ENCODE data around the gene RNF227.
"Not testable (repeated sequence)": the region's sequence is repeated elsewhere in the genome, so short reads cannot be mapped to it uniquely, and the experiment has no call there.

Gene RNF227

GRCh38 chr17:7887482-7888183, 28.5 kb downstream of the RNF227 start:
- DNase-seq, result peak; percentile 77 to 80

- peak in 1 of 2 experiments; percentile 80 for DNase-seq
Measured at GRCh38 chr17:7887038-7887481, 29.0 kb downstream of the RNF227 start.

GRCh38 chr17:7886227-7887037, 29.7 kb downstream of the RNF227 start:
- DNase-seq, result peak in 1 of 2 experiments; percentile 10

GRCh38 chr17:7885367-7886226, 30.5 kb downstream of the RNF227 start:
- peak in 1 of 2 experiments; percentile 3 for DNase-seq

- peak in 1 of 2 experiments; percentile 4 for DNase-seq
Measured at GRCh38 chr17:7884581-7885366, 31.3 kb downstream of the RNF227 start.

- no peak for DNase-seq
Measured at GRCh38 chr17:7883781-7884386, 32.2 kb downstream of the RNF227 start.

- DNase-seq, result no peak
Measured at GRCh38 chr17:7882629-7883028, 33.5 kb downstream of the RNF227 start.

GRCh38 chr17:7882068-7882467, 34.0 kb downstream of the RNF227 start:
- DNase-seq, result no peak

- DNase-seq, result peak; percentile 12 to 21
Measured at GRCh38 chr17:7881276-7882054, 34.6 kb downstream of the RNF227 start.

- DNase-seq, result no peak
Measured at GRCh38 chr17:7880076-7880868, 35.8 kb downstream of the RNF227 start.

- DNase-seq, result no peak
Measured at GRCh38 chr17:7878234-7878633, 37.9 kb downstream of the RNF227 start.

- DNase-seq, result no peak
Measured at GRCh38 chr17:7875804-7876370, 40.2 kb downstream of the RNF227 start.

- no peak for DNase-seq
Measured at GRCh38 chr17:7873051-7873450, 43.0 kb downstream of the RNF227 start.

GRCh38 chr17:7867881-7868329, 48.2 kb downstream of the RNF227 start:
- DNase-seq, result peak; percentile 44 to 73

- DNase-seq, result no peak
Measured at GRCh38 chr17:7864995-7865650, 51.0 kb downstream of the RNF227 start.

GRCh38 chr17:7864384-7864783, 51.7 kb downstream of the RNF227 start:
- DNase-seq, result not testable (repeated sequence)
